ENCODE measurements around the gene KIF19.

DNA sequence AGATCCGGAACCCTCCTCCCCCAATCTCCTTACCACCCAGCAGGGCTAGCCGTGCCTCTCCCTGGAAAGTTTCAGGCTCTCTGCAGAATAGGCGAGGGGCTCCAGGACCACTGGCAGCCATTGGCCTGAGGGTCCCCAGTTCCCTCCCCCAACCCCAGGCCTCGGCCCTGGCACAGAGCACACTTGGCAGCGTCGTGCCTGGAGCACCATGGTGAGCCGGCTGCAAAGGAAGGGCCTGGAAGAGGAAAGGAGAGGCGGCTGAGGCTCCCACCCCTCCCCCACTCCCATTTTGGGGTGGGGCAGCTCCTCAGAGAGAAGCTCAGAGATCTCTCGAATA lies 36.0 kb downstream of the KIF19 start:
- TF ChIP-seq CTCF (conservative IDR thresholded peaks at IDR 0.05; ENCODE audit: low read length): no peak
- TF ChIP-seq EZH2phosphoT487 (IDR thresholded peaks at IDR 0.05; ENCODE audit: borderline replicate concordance): no peak
